ENCODE results near the gene TMEM50B.

GRCh38 chr21:33491373-33492102 lies 11.8 kb upstream of the TMEM50B start, which contains the start of gene DNAJC28:
- TF ChIP-seq ZC3H10 (CRISPR knock-in tag; IDR thresholded peaks at IDR 0.05), result no peak
- no peak for TF ChIP-seq ZFP30 (CRISPR knock-in tag; IDR thresholded peaks at IDR 0.05)
- TF ChIP-seq TOX (CRISPR knock-in tag; IDR thresholded peaks at IDR 0.05; ENCODE audit: borderline replicate concordance), result no peak
- no peak for TF ChIP-seq PATZ1 (CRISPR knock-in tag; IDR thresholded peaks at IDR 0.05; ENCODE audit: borderline replicate concordance)
- no peak for TF ChIP-seq CREB5 (CRISPR knock-in tag; IDR thresholded peaks at IDR 0.05; ENCODE audit: low read depth)
- no peak for TF ChIP-seq BACH2 (CRISPR knock-in tag; IDR thresholded peaks at IDR 0.05; ENCODE audit: borderline replicate concordance)
- TF ChIP-seq ARNTL (CRISPR knock-in tag; IDR thresholded peaks at IDR 0.05; ENCODE audit: borderline replicate concordance, low read depth), result no peak
- no peak for TF ChIP-seq ZNF8 (CRISPR knock-in tag; IDR thresholded peaks at IDR 0.05)
- no peak for TF ChIP-seq SNAI2 (CRISPR knock-in tag; IDR thresholded peaks at IDR 0.05)
- TF ChIP-seq CSRNP3 (CRISPR knock-in tag; IDR thresholded peaks at IDR 0.05), result no peak
- no peak for TF ChIP-seq ZFP3 (CRISPR knock-in tag; IDR thresholded peaks at IDR 0.05)
- TF ChIP-seq GLIS3 (CRISPR knock-in tag; IDR thresholded peaks at IDR 0.05), result no peak
- TF ChIP-seq RARB (CRISPR knock-in tag; IDR thresholded peaks at IDR 0.05), result no peak
- TF ChIP-seq OSR1 (CRISPR knock-in tag; IDR thresholded peaks at IDR 0.05), result no peak
